GM19239 (cell line): ENCODE measurements around the gene PLEKHG2.

Source experiments
- DNase-seq: peaks from one replicate; pipeline ENCODE4 v3.0.0; 2011; ENCODE audit warnings: low spot score; ENCODE audit not compliant: insufficient read length
- FAIRE-seq: peaks from 2 replicates; lab custom pipeline; 2011; peaks lifted over from hg19 to GRCh38; lab: Jason Lieb, UNC

The PLEKHG2 gene

GRCh38 chr19:39472746-39473442, 60.4 kb downstream of the PLEKHG2 start:
- DNase-seq (no peak), FAIRE-seq (no peak)

- no peak for DNase-seq
- FAIRE-seq, result no peak
Observed at GRCh38 chr19:39473443-39473960, 61.0 kb downstream of the PLEKHG2 start.

GRCh38 chr19:39474139-39474620, 61.7 kb downstream of the PLEKHG2 start:
- DNase-seq (no peak), FAIRE-seq (no peak)

GRCh38 chr19:39475748-39476147, 63.3 kb downstream of the PLEKHG2 start:
- no peak for DNase-seq
- FAIRE-seq, result no peak
